Measurements from ENCODE around the gene TNF.

GRCh38 chr6:31558631-31559500, 16.5 kb upstream of the TNF start:
- no peak for TF ChIP-seq CTCF (IDR thresholded peaks at IDR 0.05)
- TF ChIP-seq POLR2A (IDR thresholded peaks at IDR 0.05), result no peak

Data from tibial nerve (tissue), 3 donors.